Breast epithelium (tissue), 4 donors: ENCODE data around the gene ASB10. TPM values are rescaled to one million over a fixed set of nuclear protein-coding genes. Genes with fewer than 3 reads are reported as not detected.
A peak's percentile ranks its signal among the peaks of the same experiment; 100 is the strongest.

Experiments used
- DNase-seq, 2 donors: peaks; one replicate each; pipeline ENCODE4 v3.0.0-alpha.2; 2019; ENCODE audit warnings: low spot score in 2 of 2
- H3K27ac ChIP-seq, 2 donors: fragments of 200-600 bp; sonication (generic) in 1 of 2; one replicate each; pipeline ENCODE4 v1.5.1; 2016 to 2019; ENCODE audit warnings: mild to moderate bottlenecking in 1 of 2
- H3K27me3 ChIP-seq, 2 donors: fragments of 200-600 bp; sonication (generic) in 1 of 2; one replicate each; pipeline versions ENCODE4 v1.5.1 to v1.6.0; 2017 to 2019; ENCODE audit warnings: control low read depth in 1 of 2, mild to moderate bottlenecking in 1 of 2
- H3K36me3 ChIP-seq: fragments of 200-600 bp; one replicate; pipeline ENCODE4 v1.5.1; 2019
- H3K4me1 ChIP-seq, 2 donors: fragments of 200-600 bp; sonication (generic); one replicate each; pipeline ENCODE4 v1.5.1; 2016 to 2019; ENCODE audit warnings: control low read depth in 1 of 2
- H3K4me3 ChIP-seq, 3 donors: fragments of 200-600 bp; sonication (generic); 1 replicate in 2 of 3; 2 replicates in 1 of 3; pipeline ENCODE4 v1.5.1; 2016 to 2019; ENCODE audit warnings: mild to moderate bottlenecking in 3 of 3, moderate library complexity in 2 of 3
- H3K9me3 ChIP-seq, 2 donors: fragments of 200-600 bp; sonication (generic) in 1 of 2; one replicate each; pipeline ENCODE4 v1.5.1; 2016 to 2019; ENCODE audit warnings: control low read depth in 1 of 2
- CTCF ChIP-seq, 3 donors: fragments of 450-650 bp; IDR thresholded peaks; one replicate each; pipeline ENCODE4 v1.5.1; 2016 to 2017; ENCODE audit warnings: antibody characterized with exemption in 3 of 3, mild to moderate bottlenecking in 3 of 3, moderate library complexity in 3 of 3
- POLR2A ChIP-seq: fragments of 450-650 bp; IDR thresholded peaks from one replicate; pipeline ENCODE4 v1.6.1; 2016; ENCODE audit warnings: antibody characterized with exemption, mild to moderate bottlenecking, moderate library complexity
- POLR2AphosphoS5 ChIP-seq, 3 donors: sonication (generic); formaldehyde crosslinking; IDR thresholded peaks; one replicate each; pipeline ENCODE4 v1.6.1; 2017; ENCODE audit warnings: antibody characterized with exemption in 3 of 3
- intact Hi-C: fragments of 100-400 bp; cut with DNase I; formaldehyde crosslinking; loops from one replicate; pipeline ENCODE4 v1.15.1; 2023; ENCODE audit warnings: low total_unique reads
- total RNA-seq, 3 donors: library from RNA; depleted of rRNA; stranded (reverse); fragments of >200 nt; gene quantifications; one replicate each; pipeline ENCODE4 v1.1.0, GENCODE V29; 2016

Gene ASB10
- total RNA-seq, 3 donors from 2014 or later: not detected

- Histone ChIP-seq H3K4me1 (no peaks in the 10 kb centered on the region), H3K27ac (no peak overlapping the region), H3K36me3 (peaks cover 10% of the 10 kb centered on the region), H3K9me3 (no peaks in the 10 kb centered on the region), H3K27me3 (no peaks in the 10 kb centered on the region), H3K4me3 (no peak overlapping the region)
- intact Hi-C loops: no loop called here
- no peak for TF ChIP-seq POLR2A
- TF ChIP-seq CTCF (IDR thresholded peaks at IDR 0.05): no peak
- no peak for TF ChIP-seq POLR2AphosphoS5 (IDR thresholded peaks at IDR 0.05)
- peak in 1 of 2 donors; percentile 24 for DNase-seq
Measured at GRCh38 chr7:151137791-151138152, 49.3 kb downstream of the ASB10 start.

GRCh38 chr7:151137076-151137675 lies 49.9 kb downstream of the ASB10 start:
- TF ChIP-seq POLR2A (no peak), POLR2AphosphoS5 (IDR thresholded peaks at IDR 0.05) (no peak), CTCF (IDR thresholded peaks at IDR 0.05) (no peak)
- no peaks in the 10 kb centered on the region for H3K9me3 ChIP-seq
- H3K27ac ChIP-seq: no peak overlapping the region
- H3K36me3 ChIP-seq: peaks cover 10% of the 10 kb centered on the region
- intact Hi-C loops: no loop called here
- peak in 1 of 2 donors; percentile 7 for DNase-seq
- no peaks in the 10 kb centered on the region for H3K27me3 ChIP-seq
- H3K4me1 ChIP-seq: no peaks in the 10 kb centered on the region
- H3K4me3 ChIP-seq: no peak overlapping the region

- Histone ChIP-seq H3K4me1 (no peaks in the 10 kb centered on the region), H3K9me3 (no peaks in the 10 kb centered on the region), H3K27ac (no peak overlapping the region), H3K27me3 (no peaks in the 10 kb centered on the region), H3K36me3 (peaks cover 7% of the 10 kb centered on the region), H3K4me3 (no peak overlapping the region)
- intact Hi-C loops: no loop called here
- TF ChIP-seq CTCF (IDR thresholded peaks at IDR 0.05) (no peak), POLR2AphosphoS5 (IDR thresholded peaks at IDR 0.05) (no peak), POLR2A (no peak)
- peak in 1 of 2 donors; percentile 12 for DNase-seq
Measured at GRCh38 chr7:151135866-151136843, 50.9 kb downstream of the ASB10 start.

- Histone ChIP-seq H3K4me3 (no peak overlapping the region), H3K36me3 (peaks cover 7% of the 10 kb centered on the region), H3K9me3 (no peaks in the 10 kb centered on the region), H3K4me1 (no peaks in the 10 kb centered on the region), H3K27ac (no peak overlapping the region), H3K27me3 (no peaks in the 10 kb centered on the region)
- no peak for TF ChIP-seq POLR2AphosphoS5 (IDR thresholded peaks at IDR 0.05)
- no peak for TF ChIP-seq POLR2A
- TF ChIP-seq CTCF (IDR thresholded peaks at IDR 0.05): no peak
- intact Hi-C loops: no loop called here
- no peak for DNase-seq
Measured at GRCh38 chr7:151135525-151135845, 51.6 kb downstream of the ASB10 start.
